DMS153 (cell line): ENCODE measurements around the gene MTURN.

Source experiments
- DNase-seq: peaks from one replicate; lab custom pipeline; 2025; lab: John Stamatoyannopoulos, UW

MTURN gene

DNA sequence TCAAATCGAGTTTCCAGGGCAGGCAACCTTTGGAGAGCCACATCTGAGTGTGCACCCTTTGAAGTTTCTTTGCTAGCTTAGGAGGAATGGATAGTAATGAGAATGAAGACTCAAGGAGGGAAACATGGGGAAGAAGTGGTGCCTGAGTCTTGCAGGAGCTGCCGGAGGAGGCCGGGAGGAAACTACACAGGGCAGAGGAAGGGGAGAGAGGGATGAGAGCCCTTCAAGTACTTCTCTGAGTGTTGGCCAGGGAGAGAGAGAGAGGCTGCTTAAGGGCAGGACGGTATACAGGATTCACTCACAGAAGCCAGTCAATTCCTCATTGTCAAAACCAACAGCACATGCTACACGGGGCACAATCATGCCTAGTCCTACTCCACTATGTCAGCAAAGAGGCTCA, 75.2 kb downstream of the MTURN start:
- DNase-seq: no peak
